Parathyroid adenoma (tissue), 2 donors: ENCODE results near the gene SLAMF7.

Source experiments
- H2AFZ ChIP-seq: fragments of 300-600 bp; sonication (generic); one replicate; pipeline ENCODE4 v1.7.0; 2017; ENCODE audit warnings: antibody characterized with exemption, mild to moderate bottlenecking
- H3K27ac ChIP-seq: fragments of 300-600 bp; sonication (generic); one replicate; pipeline ENCODE4 v1.7.0; 2017
- H3K27me3 ChIP-seq: fragments of 300-600 bp; sonication (generic); one replicate; pipeline ENCODE4 v1.7.0; 2017; ENCODE audit warnings: low read length; ENCODE audit not compliant: control insufficient read depth, insufficient read depth
- H3K36me3 ChIP-seq: fragments of 300-600 bp; sonication (generic); one replicate; pipeline ENCODE4 v1.7.0; 2017; ENCODE audit warnings: low read length; ENCODE audit not compliant: control insufficient read depth, insufficient read depth
- H3K4me1 ChIP-seq: fragments of 300-600 bp; sonication (generic); one replicate; pipeline ENCODE4 v1.7.0; 2017; ENCODE audit warnings: control low read depth
- H3K4me2 ChIP-seq: fragments of 300-600 bp; sonication (generic); one replicate; pipeline ENCODE4 v1.7.0; 2017; ENCODE audit warnings: low read length
- H3K4me3 ChIP-seq: fragments of 300-600 bp; sonication (generic); one replicate; pipeline ENCODE4 v1.7.0; 2017; ENCODE audit warnings: low read depth, low read length
- H3K79me2 ChIP-seq: fragments of 300-600 bp; sonication (generic); one replicate; pipeline ENCODE4 v1.7.0; 2017; ENCODE audit warnings: control low read depth
- H3K9ac ChIP-seq: fragments of 300-600 bp; sonication (generic); one replicate; pipeline ENCODE4 v1.7.0; 2017; ENCODE audit warnings: mild to moderate bottlenecking
- H3K9me3 ChIP-seq: fragments of 300-600 bp; sonication (generic); one replicate; pipeline ENCODE4 v1.7.0; 2017; ENCODE audit warnings: low read length; ENCODE audit not compliant: control insufficient read depth
- TF ChIP-seq, protein P1 (sequence below): fragments of 300-600 bp; sonication (generic); IDR thresholded peaks from one replicate; pipeline ENCODE4 v1.7.0; 2017; ENCODE audit warnings: antibody characterized with exemption, mild to moderate bottlenecking
- donor health status: primary hyperparathyroidism.

SLAMF7 gene

GRCh38 chr1:160731990-160732389, 7.1 kb upstream of the SLAMF7 start:
- Histone ChIP-seq H3K27me3 (no peaks in the 10 kb centered on the region), H3K9me3 (no peaks in the 10 kb centered on the region), H3K36me3 (no peaks in the 10 kb centered on the region), H2AFZ (no peak overlapping the region), H3K9ac (no peak overlapping the region), H3K4me2 (no peak overlapping the region), H3K79me2 (no peaks in the 10 kb centered on the region), H3K4me3 (no peak overlapping the region), H3K4me1 (no peaks in the 10 kb centered on the region), H3K27ac (no peak overlapping the region)
- TF ChIP-seq, protein P1, sequence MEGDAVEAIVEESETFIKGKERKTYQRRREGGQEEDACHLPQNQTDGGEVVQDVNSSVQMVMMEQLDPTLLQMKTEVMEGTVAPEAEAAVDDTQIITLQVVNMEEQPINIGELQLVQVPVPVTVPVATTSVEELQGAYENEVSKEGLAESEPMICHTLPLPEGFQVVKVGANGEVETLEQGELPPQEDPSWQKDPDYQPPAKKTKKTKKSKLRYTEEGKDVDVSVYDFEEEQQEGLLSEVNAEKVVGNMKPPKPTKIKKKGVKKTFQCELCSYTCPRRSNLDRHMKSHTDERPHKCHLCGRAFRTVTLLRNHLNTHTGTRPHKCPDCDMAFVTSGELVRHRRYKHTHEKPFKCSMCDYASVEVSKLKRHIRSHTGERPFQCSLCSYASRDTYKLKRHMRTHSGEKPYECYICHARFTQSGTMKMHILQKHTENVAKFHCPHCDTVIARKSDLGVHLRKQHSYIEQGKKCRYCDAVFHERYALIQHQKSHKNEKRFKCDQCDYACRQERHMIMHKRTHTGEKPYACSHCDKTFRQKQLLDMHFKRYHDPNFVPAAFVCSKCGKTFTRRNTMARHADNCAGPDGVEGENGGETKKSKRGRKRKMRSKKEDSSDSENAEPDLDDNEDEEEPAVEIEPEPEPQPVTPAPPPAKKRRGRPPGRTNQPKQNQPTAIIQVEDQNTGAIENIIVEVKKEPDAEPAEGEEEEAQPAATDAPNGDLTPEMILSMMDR, result no peak

DNA sequence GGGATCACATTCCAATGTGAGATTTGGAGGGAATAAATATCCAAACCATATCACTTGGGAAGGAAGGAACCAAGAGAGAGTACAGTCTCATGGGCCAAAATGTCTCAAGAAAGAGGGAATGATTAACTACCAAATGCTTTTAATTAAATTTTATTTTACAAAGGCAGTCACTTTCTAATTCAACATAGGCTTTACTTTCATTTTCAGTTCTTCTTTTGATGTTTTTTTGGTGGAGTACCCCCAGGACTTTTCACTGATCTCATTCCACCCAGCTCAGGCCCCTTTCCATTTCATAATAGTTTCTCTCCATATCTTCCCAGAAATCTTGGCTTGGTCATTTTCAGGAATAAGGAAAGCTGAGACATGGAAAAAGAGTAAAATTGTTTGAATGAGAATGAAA, 5.1 kb upstream of the SLAMF7 start:
- Histone ChIP-seq H3K9ac (no peak overlapping the region), H2AFZ (no peak overlapping the region), H3K4me1 (no peaks in the 10 kb centered on the region), H3K79me2 (no peaks in the 10 kb centered on the region), H3K27ac (no peak overlapping the region), H3K9me3 (no peaks in the 10 kb centered on the region), H3K36me3 (no peaks in the 10 kb centered on the region), H3K4me3 (no peak overlapping the region), H3K4me2 (no peak overlapping the region), H3K27me3 (no peaks in the 10 kb centered on the region)
- TF ChIP-seq, protein P1, result no peak

DNA sequence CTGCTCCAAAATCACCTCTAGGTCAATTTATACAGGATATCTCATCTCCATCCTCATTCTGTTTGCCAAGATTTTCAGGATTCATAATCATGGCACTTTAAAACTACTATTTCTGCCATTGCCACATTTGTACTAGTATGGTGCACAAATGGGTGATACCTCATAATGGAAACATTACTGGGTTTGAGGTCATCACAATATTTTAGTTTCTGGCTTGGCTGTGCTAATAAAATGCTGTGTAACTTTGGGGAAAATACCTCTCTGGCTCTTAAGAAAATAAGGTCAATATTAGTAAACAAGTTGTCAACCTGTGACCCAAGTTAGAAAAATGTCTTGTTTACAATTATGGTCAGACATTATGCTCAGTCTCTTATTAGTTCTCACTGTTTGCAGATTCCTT, 4.7 kb upstream of the SLAMF7 start:
- Histone ChIP-seq H3K27ac (no peak overlapping the region), H3K27me3 (no peaks in the 10 kb centered on the region), H3K4me3 (no peak overlapping the region), H3K9ac (no peak overlapping the region), H2AFZ (no peak overlapping the region), H3K4me1 (no peaks in the 10 kb centered on the region), H3K4me2 (no peak overlapping the region), H3K9me3 (no peaks in the 10 kb centered on the region), H3K79me2 (no peaks in the 10 kb centered on the region), H3K36me3 (no peaks in the 10 kb centered on the region)
- TF ChIP-seq, protein P1, result no peak

DNA sequence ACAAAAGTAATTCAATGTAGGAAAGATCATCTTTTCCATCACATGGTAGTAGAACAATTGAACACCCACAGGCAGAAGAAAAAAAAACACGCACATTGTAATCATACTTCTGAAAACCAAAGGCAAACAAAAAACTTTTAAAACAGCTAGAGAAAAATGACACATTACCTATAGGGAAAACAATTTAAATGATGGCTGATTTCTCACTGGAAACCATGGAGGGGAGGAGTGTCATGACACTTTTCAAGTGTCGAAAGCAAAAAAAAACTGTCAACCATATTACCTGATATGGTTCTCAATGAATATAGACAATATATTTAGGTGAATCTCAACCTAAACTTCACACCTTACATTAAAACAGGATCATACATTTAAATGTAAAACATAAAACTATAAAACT, 776 bp upstream of the SLAMF7 start:
- no peaks in the 10 kb centered on the region for H3K4me1 ChIP-seq
- no peak overlapping the region for H3K27ac ChIP-seq
- H3K9ac ChIP-seq, result no peak overlapping the region
- no peaks in the 10 kb centered on the region for H3K79me2 ChIP-seq
- H2AFZ ChIP-seq, result no peak overlapping the region
- no peaks in the 10 kb centered on the region for H3K36me3 ChIP-seq
- H3K9me3 ChIP-seq, result no peaks in the 10 kb centered on the region
- H3K4me2 ChIP-seq, result no peak overlapping the region
- H3K4me3 ChIP-seq, result no peak overlapping the region
- H3K27me3 ChIP-seq, result no peaks in the 10 kb centered on the region
- TF ChIP-seq, protein P1, result no peak

GRCh38 chr1:160740133-160740688, 1.2 kb downstream of the SLAMF7 start:
- TF ChIP-seq, protein P1, result no peak
- Histone ChIP-seq H3K4me1 (no peaks in the 10 kb centered on the region), H3K27ac (no peak overlapping the region), H2AFZ (no peak overlapping the region), H3K9me3 (no peaks in the 10 kb centered on the region), H3K36me3 (no peaks in the 10 kb centered on the region), H3K4me3 (no peak overlapping the region), H3K4me2 (no peak overlapping the region), H3K79me2 (no peaks in the 10 kb centered on the region), H3K9ac (no peak overlapping the region), H3K27me3 (no peaks in the 10 kb centered on the region)
